Fibroblast of lung (primary cell): ENCODE measurements around the gene HOXA13. TPM values are rescaled to one million over a fixed set of nuclear protein-coding genes. Genes with fewer than 3 reads are reported as not detected.
A peak's percentile ranks its signal among the peaks of the same experiment; 100 is the strongest.

Experiments
- DNase-seq, 2 donors: peaks; one replicate each; pipeline versions ENCODE4 v3.0.0 to v3.0.0-alpha.2; 2010; ENCODE audit warnings: low read depth in 2 of 2
- H2AFZ ChIP-seq: 2 replicates; pipeline ENCODE4 v1.5.1; 2012; ENCODE audit warnings: low read length, control low read depth, inconsistent platforms
- H3K27ac ChIP-seq: 2 replicates; pipeline ENCODE4 v1.5.1; 2011; ENCODE audit warnings: low read length, control low read depth; ENCODE audit not compliant: insufficient read depth
- H3K27me3 ChIP-seq: 2 replicates; pipeline ENCODE4 v1.5.1; 2011; ENCODE audit warnings: mild to moderate bottlenecking, low read length; ENCODE audit not compliant: control insufficient read depth, insufficient read depth
- H3K36me3 ChIP-seq: 2 replicates; pipeline ENCODE4 v1.5.1; 2011; ENCODE audit warnings: low read length; ENCODE audit not compliant: control insufficient read depth, insufficient read depth
- H3K4me1 ChIP-seq: 2 replicates; pipeline ENCODE4 v1.5.1; 2011; ENCODE audit warnings: low read length; ENCODE audit not compliant: control insufficient read depth, insufficient read depth; ENCODE audit errors: extremely low read depth
- H3K4me2 ChIP-seq: 2 replicates; pipeline ENCODE4 v1.5.1; 2011; ENCODE audit warnings: low read length, control low read depth; ENCODE audit not compliant: insufficient read depth; ENCODE audit errors: extremely low read depth
- H3K4me3 ChIP-seq, 4 experiments: fragments of 200-600 bp in 1 of 4; sonication (generic) in 1 of 4; replicated peaks in 1 of 4; 2 replicates each; pipeline ENCODE4 v1.5.1; 2011 to 2016; ENCODE audit warnings: low read length in 4 of 4, low read depth in 3 of 4, mild to moderate bottlenecking in 3 of 4, control low read depth in 2 of 4, inconsistent platforms in 1 of 4, mixed read lengths in 1 of 4; ENCODE audit not compliant: insufficient read depth in 1 of 4; ENCODE audit errors: control extremely low read depth in 1 of 4
- H3K79me2 ChIP-seq: 2 replicates; pipeline ENCODE4 v1.5.1; 2012; ENCODE audit warnings: mild to moderate bottlenecking, low read length, inconsistent platforms; ENCODE audit not compliant: control insufficient read depth, insufficient read depth
- H3K9ac ChIP-seq: 2 replicates; pipeline ENCODE4 v1.5.1; 2011; ENCODE audit warnings: mild to moderate bottlenecking, low read length, control low read depth; ENCODE audit not compliant: insufficient read depth
- H3K9me3 ChIP-seq: 2 replicates; pipeline ENCODE4 v1.5.1; 2012; ENCODE audit warnings: low read depth, low read length; ENCODE audit not compliant: control insufficient read depth, insufficient read depth
- H4K20me1 ChIP-seq: 2 replicates; pipeline ENCODE4 v1.5.1; 2011; ENCODE audit warnings: low read length; ENCODE audit not compliant: control insufficient read depth, insufficient read depth; ENCODE audit errors: extremely low read depth
- EZH2 ChIP-seq: IDR thresholded peaks from 2 replicates; pipeline ENCODE4 v1.5.1; 2012; ENCODE audit warnings: low read length, control low read depth, mild to moderate bottlenecking; ENCODE audit errors: missing control alignments
- polyA plus RNA-seq, 2 donors: library from polyadenylated mRNA; depleted of rRNA in 1 of 2; stranded (reverse) in 1 of 2; unstranded in 1 of 2; fragments of >200 nt; gene quantifications; 2 replicates each; pipeline ENCODE4 v1.2.1, GENCODE V29; 2011 to 2012; ENCODE audit warnings: missing spikeins in 1 of 2
- total RNA-seq: library from RNA; depleted of rRNA; stranded (reverse); fragments of >200 nt; gene quantifications from 2 replicates; pipeline ENCODE4 v1.2.1, GENCODE V29; 2014
- TF ChIP-seq, protein P1 (sequence below), 2 donors: IDR thresholded peaks in 1 of 2; conservative IDR thresholded peaks in 1 of 2; 1 replicate in 1 of 2; 2 replicates in 1 of 2; pipeline ENCODE4 v1.5.1; 2011 to 2012; ENCODE audit warnings: low read length in 2 of 2, control low read depth in 1 of 2, inconsistent platforms in 1 of 2, low read depth in 1 of 2, mild to moderate bottlenecking in 1 of 2

Gene HOXA13
- total and polyA plus RNA-seq, 2 donors (not counting 1 experiment from before 2014, with no cell fraction given): not detected

GRCh38 chr7:27215356-27215755, 15.5 kb upstream of the HOXA13 start:
- Histone ChIP-seq H3K4me1 (no peaks in the 10 kb centered on the region), H4K20me1 (no peaks in the 10 kb centered on the region), H3K4me3 (no peak overlapping the region), H3K4me2 (no peak overlapping the region), H3K9me3 (no peaks in the 10 kb centered on the region), H3K9ac (no peak overlapping the region), H3K27ac (no peak overlapping the region), H3K79me2 (no peaks in the 10 kb centered on the region), H2AFZ (no peak overlapping the region), H3K36me3 (no peaks in the 10 kb centered on the region), H3K27me3 (peaks cover 72% of the 10 kb centered on the region)
- no peak for DNase-seq
- TF ChIP-seq EZH2: no peak
- TF ChIP-seq, protein P1, sequence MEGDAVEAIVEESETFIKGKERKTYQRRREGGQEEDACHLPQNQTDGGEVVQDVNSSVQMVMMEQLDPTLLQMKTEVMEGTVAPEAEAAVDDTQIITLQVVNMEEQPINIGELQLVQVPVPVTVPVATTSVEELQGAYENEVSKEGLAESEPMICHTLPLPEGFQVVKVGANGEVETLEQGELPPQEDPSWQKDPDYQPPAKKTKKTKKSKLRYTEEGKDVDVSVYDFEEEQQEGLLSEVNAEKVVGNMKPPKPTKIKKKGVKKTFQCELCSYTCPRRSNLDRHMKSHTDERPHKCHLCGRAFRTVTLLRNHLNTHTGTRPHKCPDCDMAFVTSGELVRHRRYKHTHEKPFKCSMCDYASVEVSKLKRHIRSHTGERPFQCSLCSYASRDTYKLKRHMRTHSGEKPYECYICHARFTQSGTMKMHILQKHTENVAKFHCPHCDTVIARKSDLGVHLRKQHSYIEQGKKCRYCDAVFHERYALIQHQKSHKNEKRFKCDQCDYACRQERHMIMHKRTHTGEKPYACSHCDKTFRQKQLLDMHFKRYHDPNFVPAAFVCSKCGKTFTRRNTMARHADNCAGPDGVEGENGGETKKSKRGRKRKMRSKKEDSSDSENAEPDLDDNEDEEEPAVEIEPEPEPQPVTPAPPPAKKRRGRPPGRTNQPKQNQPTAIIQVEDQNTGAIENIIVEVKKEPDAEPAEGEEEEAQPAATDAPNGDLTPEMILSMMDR (conservative IDR thresholded peaks at IDR 0.05 in 1 of 2, IDR thresholded peaks at IDR 0.05 in 1 of 2; ENCODE audit: low read depth in 1 of 2, low read length in 2 of 2): no peak

GRCh38 chr7:27214239-27214950, 14.5 kb upstream of the HOXA13 start:
- DNase-seq: no peak
- Histone ChIP-seq H2AFZ (no peak overlapping the region), H3K4me1 (no peaks in the 10 kb centered on the region), H3K27ac (no peak overlapping the region), H3K9me3 (no peaks in the 10 kb centered on the region), H4K20me1 (no peaks in the 10 kb centered on the region), H3K36me3 (no peaks in the 10 kb centered on the region), H3K9ac (no peak overlapping the region), H3K4me3 (no peak overlapping the region), H3K27me3 (peaks cover 71% of the 10 kb centered on the region), H3K4me2 (no peak overlapping the region), H3K79me2 (no peaks in the 10 kb centered on the region)
- TF ChIP-seq EZH2: no peak
- TF ChIP-seq, protein P1 (conservative IDR thresholded peaks at IDR 0.05 in 1 of 2, IDR thresholded peaks at IDR 0.05 in 1 of 2; ENCODE audit: low read depth in 1 of 2, low read length in 2 of 2): no peak

DNA sequence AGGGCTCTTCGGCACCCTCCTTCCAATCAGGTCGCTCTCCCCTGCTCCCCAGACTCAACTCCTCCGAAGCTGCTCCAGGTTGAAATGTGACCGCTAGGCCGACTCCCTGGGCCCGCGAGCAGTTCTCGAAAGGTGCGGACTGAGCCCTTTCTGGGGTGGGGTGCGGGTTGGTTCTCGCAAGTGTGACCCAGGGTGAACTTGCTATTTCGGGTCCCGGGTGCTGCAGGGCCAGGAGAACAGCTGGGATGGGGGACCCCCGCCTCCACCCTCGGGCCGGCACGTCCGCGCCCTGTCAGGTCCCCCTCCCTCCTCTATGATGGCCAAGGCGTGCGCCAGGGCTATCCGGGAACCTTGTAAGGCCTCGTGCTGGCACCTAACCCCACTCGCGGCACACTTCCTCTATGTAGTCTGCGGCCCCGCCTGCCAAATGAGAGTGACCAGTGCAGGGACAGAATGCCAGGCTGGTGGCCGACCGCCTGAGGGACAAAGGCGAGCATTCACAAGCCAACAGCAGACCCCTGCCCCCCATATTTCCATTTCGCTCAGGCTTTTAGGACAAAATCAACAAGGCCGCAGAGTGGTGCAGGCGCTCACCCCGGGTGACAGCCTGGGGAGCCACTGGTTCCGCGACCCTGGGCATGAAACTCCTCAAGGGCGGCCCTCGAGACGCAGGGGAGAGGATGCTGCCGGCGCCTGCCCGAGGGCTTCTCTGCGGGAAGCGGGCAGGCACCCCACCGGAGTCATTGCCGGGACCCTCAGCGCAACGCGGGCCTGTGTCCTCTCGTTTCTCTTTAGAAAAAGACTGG, 13.7 kb upstream of the HOXA13 start:
- H3K79me2 ChIP-seq: no peaks in the 10 kb centered on the region
- DNase-seq: no peak
- H4K20me1 ChIP-seq: no peaks in the 10 kb centered on the region
- TF ChIP-seq, protein P1 (conservative IDR thresholded peaks at IDR 0.05 in 1 of 2, IDR thresholded peaks at IDR 0.05 in 1 of 2; ENCODE audit: low read depth in 1 of 2, low read length in 2 of 2): no peak
- TF ChIP-seq EZH2: peak; percentile 74
- H3K36me3 ChIP-seq: no peaks in the 10 kb centered on the region
- no peak overlapping the region for H3K9ac ChIP-seq
- no peak overlapping the region for H3K4me2 ChIP-seq
- no peaks in the 10 kb centered on the region for H3K9me3 ChIP-seq
- H3K4me1 ChIP-seq: no peaks in the 10 kb centered on the region
- H2AFZ ChIP-seq: no peak overlapping the region
- H3K27me3 ChIP-seq: peaks cover 75% of the 10 kb centered on the region
- H3K27ac ChIP-seq: no peak overlapping the region
- no peak overlapping the region for H3K4me3 ChIP-seq
